ENCODE measurements around the gene GSG1L. TPM values are rescaled to one million over a fixed set of nuclear protein-coding genes. Genes with fewer than 3 reads are reported as not detected.

The GSG1L gene
- total RNA-seq = not detected in 2 replicates

DNA sequence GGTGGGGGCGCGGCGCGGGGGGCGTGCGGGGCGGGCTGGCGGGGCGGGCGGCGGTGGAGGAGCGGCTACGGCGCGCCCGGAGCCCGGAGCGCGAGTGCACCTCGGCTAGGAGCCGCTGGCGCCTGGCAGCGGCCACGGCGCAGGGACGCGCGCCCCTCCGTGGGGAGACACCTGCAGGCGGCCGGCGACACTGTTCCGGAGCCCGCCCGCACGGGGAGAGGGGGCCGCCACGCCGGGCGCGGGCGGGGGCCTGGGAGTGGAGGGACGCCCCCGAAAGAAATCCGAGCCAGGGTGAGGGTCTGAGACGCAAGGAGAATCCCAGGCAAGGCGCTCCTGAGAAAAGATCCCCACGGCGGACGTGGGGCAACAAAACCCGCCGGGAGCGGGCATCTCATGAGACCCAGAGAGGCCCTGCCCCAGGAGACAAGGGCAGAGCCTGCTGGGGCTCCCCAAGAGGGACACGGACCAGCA, at the start of gene GSG1L:
Gene GSG1L (minus strand): TSS at position 124 of the 471 bp plus-strand sequence. CDS start 290 bp downstream, outside the sequence.

Small RNA genes lying within 50 kb of the gene (small RNA-seq; reads per million reads assigned to genes)
- gene RNU6-1241P = not detected
- gene RNU6-159P = not detected

Other genes starting within 250 kb of the GSG1L start
- 95.2 and 143 TPM in 2 replicates for gene XPO6, start 148.3 kb upstream of the GSG1L start, total RNA-seq
- gene SBK1, start 228.8 kb upstream of the GSG1L start, total RNA-seq = not detected in 2 replicates